Measurements from ENCODE around the gene NMT1. TPM values are rescaled to one million over a fixed set of nuclear protein-coding genes. Genes with fewer than 3 reads are reported as not detected.

NMT1 gene
- total RNA-seq, 1 donor = 77.6 TPM

DNA sequence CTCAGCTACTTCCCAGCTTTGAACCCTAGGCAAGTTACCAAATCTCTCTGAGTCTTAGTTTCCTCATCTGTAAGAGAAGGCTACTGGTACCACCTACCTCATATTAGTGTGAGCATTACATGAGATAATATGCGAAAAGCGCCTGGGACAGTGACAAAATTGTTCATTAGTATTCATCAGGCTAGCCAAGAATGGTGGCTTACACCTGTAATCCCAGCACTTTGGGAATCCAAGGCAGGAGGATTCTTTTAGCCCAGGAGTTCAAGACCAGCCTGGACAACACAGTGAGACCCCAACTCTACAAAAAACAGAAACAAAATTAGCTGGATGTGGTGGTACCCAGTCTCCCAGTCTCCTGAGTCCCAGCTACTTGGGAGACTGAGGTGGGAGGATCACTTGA is 67.9 kb downstream of the NMT1 start:
- no peak for DNase-seq (ENCODE audit: low read depth)
- H3K4me3 ChIP-seq (ENCODE audit: low read depth, low read length) = no peak overlapping the region
- TF ChIP-seq, protein P1, sequence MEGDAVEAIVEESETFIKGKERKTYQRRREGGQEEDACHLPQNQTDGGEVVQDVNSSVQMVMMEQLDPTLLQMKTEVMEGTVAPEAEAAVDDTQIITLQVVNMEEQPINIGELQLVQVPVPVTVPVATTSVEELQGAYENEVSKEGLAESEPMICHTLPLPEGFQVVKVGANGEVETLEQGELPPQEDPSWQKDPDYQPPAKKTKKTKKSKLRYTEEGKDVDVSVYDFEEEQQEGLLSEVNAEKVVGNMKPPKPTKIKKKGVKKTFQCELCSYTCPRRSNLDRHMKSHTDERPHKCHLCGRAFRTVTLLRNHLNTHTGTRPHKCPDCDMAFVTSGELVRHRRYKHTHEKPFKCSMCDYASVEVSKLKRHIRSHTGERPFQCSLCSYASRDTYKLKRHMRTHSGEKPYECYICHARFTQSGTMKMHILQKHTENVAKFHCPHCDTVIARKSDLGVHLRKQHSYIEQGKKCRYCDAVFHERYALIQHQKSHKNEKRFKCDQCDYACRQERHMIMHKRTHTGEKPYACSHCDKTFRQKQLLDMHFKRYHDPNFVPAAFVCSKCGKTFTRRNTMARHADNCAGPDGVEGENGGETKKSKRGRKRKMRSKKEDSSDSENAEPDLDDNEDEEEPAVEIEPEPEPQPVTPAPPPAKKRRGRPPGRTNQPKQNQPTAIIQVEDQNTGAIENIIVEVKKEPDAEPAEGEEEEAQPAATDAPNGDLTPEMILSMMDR (IDR thresholded peaks at IDR 0.05; ENCODE audit: insufficient read depth, low read length) = no peak

DNA sequence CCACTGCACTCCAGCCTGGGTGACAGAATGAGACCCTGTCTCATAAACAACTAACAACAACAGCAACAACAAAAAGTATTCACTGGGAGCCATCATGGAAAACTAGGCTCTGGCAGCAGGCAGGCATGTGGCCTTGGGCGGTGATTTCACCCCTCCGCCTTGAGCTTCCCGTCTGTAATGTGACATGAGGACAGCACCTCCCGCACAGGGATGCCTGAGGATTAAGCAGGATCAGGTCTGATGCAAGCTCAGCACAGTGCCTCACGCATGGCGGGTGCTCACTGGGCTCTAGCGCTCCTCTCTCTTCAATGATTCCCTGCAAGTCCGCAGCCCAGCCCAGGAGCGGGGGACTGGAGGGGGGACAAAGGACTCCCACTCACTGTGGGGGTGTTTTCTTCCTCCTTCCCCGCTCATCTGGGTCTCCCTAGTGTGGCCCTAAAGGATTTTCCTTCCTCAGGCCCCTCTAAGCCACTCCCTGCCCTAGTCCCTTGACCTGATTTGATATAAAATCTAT is 68.4 kb downstream of the NMT1 start:
- no peak for DNase-seq (ENCODE audit: low read depth)
- TF ChIP-seq, protein P1 (IDR thresholded peaks at IDR 0.05; ENCODE audit: insufficient read depth, low read length) = no peak
- no peak overlapping the region for H3K4me3 ChIP-seq (ENCODE audit: low read depth, low read length)

DNA sequence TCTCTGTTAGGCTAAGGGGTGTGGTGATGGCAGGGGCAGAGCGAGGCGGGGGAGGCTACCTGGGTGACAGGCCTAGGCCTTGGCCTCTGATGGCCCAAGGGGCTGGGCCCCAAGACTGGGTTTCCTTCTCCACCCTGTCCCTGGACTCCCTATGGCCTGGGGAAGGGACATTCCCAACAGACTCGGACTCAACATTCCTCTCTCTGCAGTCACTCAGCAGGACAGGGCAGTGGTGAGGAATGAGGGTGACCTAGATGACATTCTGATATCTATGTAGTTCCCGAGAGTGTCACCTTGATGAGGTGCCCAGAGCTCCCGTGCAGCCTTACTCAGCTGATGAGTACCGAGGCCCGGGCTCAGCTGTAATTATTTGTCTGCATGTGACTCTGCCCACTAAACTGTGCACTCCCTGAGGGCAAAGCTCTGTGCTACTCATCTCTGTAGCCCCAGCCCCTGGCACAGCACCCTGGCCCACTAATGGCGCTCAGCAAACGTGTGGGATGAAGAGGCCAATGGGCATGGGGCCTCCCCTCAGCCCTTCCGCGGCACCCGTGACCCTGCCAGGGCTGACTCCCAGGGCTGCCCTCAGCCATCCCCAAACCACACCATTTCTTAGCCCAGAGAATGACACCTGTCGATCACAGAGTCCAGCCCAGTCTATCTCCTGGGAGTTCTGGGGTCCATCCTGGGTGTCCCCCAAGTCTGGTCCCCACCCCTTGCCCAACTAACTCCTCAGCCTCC is 69.0 kb downstream of the NMT1 start:
- peak overlapping the region; percentile 89 for H3K4me3 ChIP-seq (ENCODE audit: low read depth, low read length)
- DNase-seq (ENCODE audit: low read depth) = no peak
- TF ChIP-seq, protein P1 (IDR thresholded peaks at IDR 0.05; ENCODE audit: insufficient read depth, low read length) = no peak

DNA sequence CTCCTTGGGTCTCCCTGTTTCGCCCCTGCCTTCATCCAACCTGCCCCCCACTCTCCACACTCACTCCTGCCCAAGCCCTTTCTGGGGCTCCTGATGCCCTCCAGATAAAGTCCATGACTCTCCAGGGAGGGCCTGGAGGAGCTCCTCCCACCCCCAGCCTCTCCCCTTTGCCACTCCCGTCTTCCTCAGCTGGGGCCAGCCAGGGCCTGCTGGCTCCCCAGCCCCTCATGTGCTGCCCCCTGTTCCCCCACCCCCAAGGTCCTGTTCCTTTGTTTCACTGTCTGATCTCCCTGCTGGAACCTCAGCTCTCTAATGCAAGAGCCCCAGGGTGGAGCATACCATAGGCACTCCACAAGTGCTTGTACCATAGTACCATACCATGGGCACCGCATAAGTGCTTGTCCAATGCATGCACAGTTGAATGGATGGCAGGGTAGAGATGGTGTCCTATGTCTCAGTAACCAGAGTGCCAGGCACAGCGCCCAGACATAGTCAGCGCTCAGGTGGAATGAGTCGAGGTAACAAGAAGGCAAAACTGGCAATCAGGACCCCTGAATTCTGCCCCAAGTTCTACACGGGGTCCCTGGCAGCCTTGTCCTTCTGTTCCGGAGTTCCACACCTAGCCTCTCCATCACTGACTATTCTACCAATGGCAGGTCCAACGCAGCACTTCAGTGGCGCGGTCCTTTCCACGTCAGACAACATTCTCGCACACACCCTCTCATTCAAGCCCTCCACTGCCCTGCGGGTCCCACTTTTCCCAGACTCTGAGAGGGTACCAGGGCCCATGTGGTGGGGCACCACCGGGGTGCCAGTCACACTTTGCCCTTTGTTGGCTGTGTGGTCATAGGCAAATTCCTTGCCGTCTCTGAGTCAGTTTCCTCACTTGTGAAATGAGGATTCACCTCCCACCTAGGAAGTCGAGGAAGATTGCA is 69.8 kb downstream of the NMT1 start:
- DNase-seq (ENCODE audit: low read depth) = no peak
- TF ChIP-seq, protein P1 (IDR thresholded peaks at IDR 0.05; ENCODE audit: insufficient read depth, low read length) = no peak
- peak overlapping the region; percentile 89 for H3K4me3 ChIP-seq (ENCODE audit: low read depth, low read length)

DNA sequence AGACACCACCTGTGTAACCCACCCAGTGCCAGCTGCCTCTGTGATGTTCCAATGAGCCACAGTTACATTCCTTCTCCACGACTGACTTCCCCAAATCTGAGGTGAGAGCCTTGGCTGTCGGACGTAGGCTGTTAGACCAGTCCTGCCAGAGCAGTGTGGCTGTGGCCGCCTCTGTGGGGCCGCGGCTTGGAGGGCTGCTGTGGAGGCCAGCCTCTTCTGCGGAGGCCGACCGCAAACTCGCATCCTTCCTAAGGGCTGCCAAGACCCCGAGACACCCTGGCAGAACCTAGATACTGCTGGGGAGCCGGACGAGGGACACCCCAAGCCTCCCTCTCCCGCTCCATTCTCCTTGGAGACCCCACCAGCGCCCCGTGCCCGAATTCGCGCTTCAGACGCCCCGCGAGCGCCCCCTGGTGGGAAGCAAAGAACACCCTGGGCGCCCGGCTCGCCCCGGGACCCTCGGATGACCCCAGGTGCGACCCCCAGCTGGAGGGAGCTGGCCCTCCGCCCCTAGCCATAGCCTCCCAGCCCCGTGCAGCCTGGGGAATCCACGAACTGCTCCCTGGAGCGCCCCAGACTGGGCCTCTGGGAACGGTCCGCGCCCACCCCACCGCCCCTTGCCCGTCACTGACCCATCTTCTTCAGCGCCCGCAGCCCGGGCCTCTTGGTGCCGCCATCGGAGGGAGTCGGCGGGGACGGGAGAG is 70.7 kb downstream of the NMT1 start:
- H3K4me3 ChIP-seq (ENCODE audit: low read depth, low read length) = peak overlapping the region; percentile 89
- DNase-seq (ENCODE audit: low read depth) = no peak
- TF ChIP-seq, protein P1 (IDR thresholded peaks at IDR 0.05; ENCODE audit: insufficient read depth, low read length) = peak; percentile 79

DNA sequence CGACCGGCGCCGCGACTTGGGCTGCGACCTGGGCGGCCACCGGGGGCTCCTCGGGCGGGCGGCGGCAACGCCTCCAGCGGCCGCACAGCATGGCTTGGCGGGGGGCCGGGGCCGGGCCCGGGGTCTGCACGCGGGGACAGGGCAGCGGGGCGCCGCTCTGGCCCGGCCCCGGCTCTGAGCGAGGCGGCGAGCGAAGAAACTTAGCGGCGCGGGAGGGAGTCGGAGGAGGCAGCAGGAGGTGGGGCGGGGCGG is 71.1 kb downstream of the NMT1 start, which contains the start of gene PLCD3:
PLCD3 (minus strand) TSS at position 196 of the 252 bp plus-strand sequence; CDS start at position 91, 105 bp downstream.
- no peak for DNase-seq (ENCODE audit: low read depth)
- TF ChIP-seq, protein P1 (IDR thresholded peaks at IDR 0.05; ENCODE audit: insufficient read depth, low read length) = no peak
- H3K4me3 ChIP-seq (ENCODE audit: low read depth, low read length) = peak within 1 kb of the TSS; percentile 89
